SK-N-SH treated with all-trans-retinoic acid at 6 μM for 48 hours (cell line): ENCODE data around the gene C2orf42.
"Not testable (repeated sequence)": the region's sequence is repeated elsewhere in the genome, so short reads cannot be mapped to it uniquely, and the experiment has no call there.

Experiments used
- ATAC-seq: fragments of 200-7000 bp; cut with Tn5 transposase; 3 replicates; pipeline ENCODE4 v1.9.1; 2020; ENCODE audit warnings: mild to moderate bottlenecking, moderate library complexity
- ARNTL ChIP-seq: fragments of 450-650 bp; formaldehyde crosslinking; IDR thresholded peaks from 2 replicates; pipeline ENCODE4 v1.5.0; 2020; ENCODE audit warnings: low read depth, mild to moderate bottlenecking, moderate library complexity, borderline replicate concordance
- BACH2 ChIP-seq: fragments of 250-450 bp; sonication (Bioruptor Pico); IDR thresholded peaks from 2 replicates; pipeline ENCODE4 v1.9.0; 2021; ENCODE audit warnings: mild to moderate bottlenecking, borderline replicate concordance
- CSDC2 ChIP-seq: fragments of 250-450 bp; sonication (Bioruptor Pico); IDR thresholded peaks from 2 replicates; pipeline ENCODE4 v1.5.0; 2020; ENCODE audit warnings: mild to moderate bottlenecking, moderate library complexity
- CSRNP3 ChIP-seq: fragments of 250-450 bp; sonication (Bioruptor Pico); IDR thresholded peaks from 2 replicates; pipeline ENCODE4 v1.5.1; 2021; ENCODE audit warnings: mild to moderate bottlenecking, moderate library complexity
- ESRRG ChIP-seq: fragments of 250-450 bp; sonication (Bioruptor Pico); IDR thresholded peaks from 2 replicates; pipeline ENCODE4 v1.6.1; 2021; ENCODE audit warnings: mild to moderate bottlenecking
- GLIS3 ChIP-seq: fragments of 250-450 bp; sonication (Bioruptor Pico); IDR thresholded peaks from 2 replicates; pipeline ENCODE4 v1.5.0; 2020; ENCODE audit warnings: mild to moderate bottlenecking, moderate library complexity
- ISL1 ChIP-seq: fragments of 250-450 bp; sonication (Bioruptor Pico); IDR thresholded peaks from 2 replicates; pipeline ENCODE4 v2.1.2; 2022; ENCODE audit warnings: mild to moderate bottlenecking, moderate library complexity
- OSR1 ChIP-seq: fragments of 250-450 bp; sonication (Bioruptor Pico); IDR thresholded peaks from 2 replicates; pipeline ENCODE4 v1.8.0; 2022; ENCODE audit warnings: moderate library complexity, mild to moderate bottlenecking, inconsistent platforms
- PATZ1 ChIP-seq: fragments of 250-450 bp; sonication (Bioruptor Pico); IDR thresholded peaks from 2 replicates; pipeline ENCODE4 v1.8.0; 2020; ENCODE audit warnings: mild to moderate bottlenecking, moderate library complexity, borderline replicate concordance
- POU6F1 ChIP-seq: fragments of 250-450 bp; sonication (Bioruptor Pico); IDR thresholded peaks from 2 replicates; pipeline ENCODE4 v1.8.0; 2021; ENCODE audit warnings: low read depth, mild to moderate bottlenecking, moderate library complexity, borderline replicate concordance
- PPARA ChIP-seq: fragments of 250-450 bp; sonication (Bioruptor Pico); IDR thresholded peaks from 2 replicates; pipeline ENCODE4 v1.5.0; 2020; ENCODE audit warnings: mild to moderate bottlenecking, borderline replicate concordance
- RARB ChIP-seq: fragments of 250-450 bp; sonication (Bioruptor Pico); IDR thresholded peaks from 2 replicates; pipeline ENCODE4 v1.8.0; 2021; ENCODE audit warnings: mild to moderate bottlenecking, moderate library complexity
- SNAI2 ChIP-seq: fragments of 250-450 bp; sonication (Bioruptor Pico); IDR thresholded peaks from 2 replicates; pipeline ENCODE4 v1.5.0; 2020; ENCODE audit warnings: mild to moderate bottlenecking, moderate library complexity
- TCF4 ChIP-seq: fragments of 250-450 bp; sonication (Bioruptor Pico); IDR thresholded peaks from 2 replicates; pipeline ENCODE4 v1.8.0; 2021; ENCODE audit warnings: mild to moderate bottlenecking, moderate library complexity, borderline replicate concordance
- ZC3H10 ChIP-seq: fragments of 250-450 bp; sonication (Bioruptor Pico); IDR thresholded peaks from 2 replicates; pipeline ENCODE4 v1.5.1; 2021; ENCODE audit warnings: mild to moderate bottlenecking, moderate library complexity
- ZFP3 ChIP-seq: fragments of 250-450 bp; sonication (Bioruptor Pico); IDR thresholded peaks from 2 replicates; pipeline ENCODE4 v1.5.0; 2020; ENCODE audit warnings: mild to moderate bottlenecking, moderate library complexity
- ZFP30 ChIP-seq: fragments of 450-650 bp; formaldehyde crosslinking; IDR thresholded peaks from 2 replicates; pipeline ENCODE4 v1.5.0; 2022; ENCODE audit warnings: mild to moderate bottlenecking, moderate library complexity
- ZNF70 ChIP-seq: fragments of 450-650 bp; formaldehyde crosslinking; IDR thresholded peaks from 2 replicates; pipeline ENCODE4 v1.5.0; 2020; ENCODE audit warnings: mild to moderate bottlenecking, moderate library complexity
- ZNF8 ChIP-seq: fragments of 450-650 bp; formaldehyde crosslinking; IDR thresholded peaks from 2 replicates; pipeline ENCODE4 v1.5.0; 2020; ENCODE audit warnings: mild to moderate bottlenecking, moderate library complexity
- TF ChIP-seq, protein P1 (sequence below): fragments of 250-450 bp; sonication (Bioruptor Pico); IDR thresholded peaks from 2 replicates; pipeline ENCODE4 v1.5.0; 2020; ENCODE audit warnings: mild to moderate bottlenecking, moderate library complexity

C2orf42 gene

GRCh38 chr2:70104231-70105111 is 86.3 kb downstream of the C2orf42 start (continued):
- no peak for TF ChIP-seq ZNF8 (CRISPR knock-in tag)

GRCh38 chr2:70103531-70104061 is 87.2 kb downstream of the C2orf42 start:
- ATAC-seq: no peak
- TF ChIP-seq ESRRG (CRISPR knock-in tag): no peak
- TF ChIP-seq POU6F1 (CRISPR knock-in tag): no peak
- no peak for TF ChIP-seq ZFP30
- TF ChIP-seq BACH2 (CRISPR knock-in tag): no peak
- no peak for TF ChIP-seq ISL1 (CRISPR knock-in tag)
- TF ChIP-seq CSRNP3 (CRISPR knock-in tag): no peak
- TF ChIP-seq CSDC2: no peak
- no peak for TF ChIP-seq ZC3H10
- TF ChIP-seq PPARA: no peak
- TF ChIP-seq GLIS3 (CRISPR knock-in tag): no peak
- no peak for TF ChIP-seq PATZ1
- no peak for TF ChIP-seq OSR1 (CRISPR knock-in tag)
- TF ChIP-seq ZNF70 (CRISPR knock-in tag): no peak
- TF ChIP-seq SNAI2: no peak
- no peak for TF ChIP-seq ZFP3 (CRISPR knock-in tag)
- TF ChIP-seq RARB (CRISPR knock-in tag): no peak
- no peak for TF ChIP-seq ARNTL (CRISPR knock-in tag)
- TF ChIP-seq, protein P1, sequence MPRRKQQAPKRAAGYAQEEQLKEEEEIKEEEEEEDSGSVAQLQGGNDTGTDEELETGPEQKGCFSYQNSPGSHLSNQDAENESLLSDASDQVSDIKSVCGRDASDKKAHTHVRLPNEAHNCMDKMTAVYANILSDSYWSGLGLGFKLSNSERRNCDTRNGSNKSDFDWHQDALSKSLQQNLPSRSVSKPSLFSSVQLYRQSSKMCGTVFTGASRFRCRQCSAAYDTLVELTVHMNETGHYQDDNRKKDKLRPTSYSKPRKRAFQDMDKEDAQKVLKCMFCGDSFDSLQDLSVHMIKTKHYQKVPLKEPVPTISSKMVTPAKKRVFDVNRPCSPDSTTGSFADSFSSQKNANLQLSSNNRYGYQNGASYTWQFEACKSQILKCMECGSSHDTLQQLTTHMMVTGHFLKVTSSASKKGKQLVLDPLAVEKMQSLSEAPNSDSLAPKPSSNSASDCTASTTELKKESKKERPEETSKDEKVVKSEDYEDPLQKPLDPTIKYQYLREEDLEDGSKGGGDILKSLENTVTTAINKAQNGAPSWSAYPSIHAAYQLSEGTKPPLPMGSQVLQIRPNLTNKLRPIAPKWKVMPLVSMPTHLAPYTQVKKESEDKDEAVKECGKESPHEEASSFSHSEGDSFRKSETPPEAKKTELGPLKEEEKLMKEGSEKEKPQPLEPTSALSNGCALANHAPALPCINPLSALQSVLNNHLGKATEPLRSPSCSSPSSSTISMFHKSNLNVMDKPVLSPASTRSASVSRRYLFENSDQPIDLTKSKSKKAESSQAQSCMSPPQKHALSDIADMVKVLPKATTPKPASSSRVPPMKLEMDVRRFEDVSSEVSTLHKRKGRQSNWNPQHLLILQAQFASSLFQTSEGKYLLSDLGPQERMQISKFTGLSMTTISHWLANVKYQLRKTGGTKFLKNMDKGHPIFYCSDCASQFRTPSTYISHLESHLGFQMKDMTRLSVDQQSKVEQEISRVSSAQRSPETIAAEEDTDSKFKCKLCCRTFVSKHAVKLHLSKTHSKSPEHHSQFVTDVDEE: no peak
- TF ChIP-seq ZNF8 (CRISPR knock-in tag): no peak
- no peak for TF ChIP-seq TCF4 (CRISPR knock-in tag)

- ATAC-seq: not testable (repeated sequence)
Observed at GRCh38 chr2:70102323-70102905, 88.4 kb downstream of the C2orf42 start.

GRCh38 chr2:70101686-70102085 is 89.1 kb downstream of the C2orf42 start:
- ATAC-seq: not testable (repeated sequence)
